HG02610 (cell line): ENCODE results near the gene IGF2BP2.
A peak's percentile ranks its signal among the peaks of the same experiment; 100 is the strongest.
"Not testable (repeated sequence)": the region's sequence is repeated elsewhere in the genome, so short reads cannot be mapped to it uniquely, and the experiment has no call there.

Source experiments
- ATAC-seq: cut with Tn5 transposase; IDR thresholded peaks from one replicate; pipeline ENCODE4 v1.9.1; 2021; ENCODE audit warnings: mild to moderate bottlenecking, moderate library complexity; ENCODE audit not compliant: unreplicated experiment

IGF2BP2 gene

DNA sequence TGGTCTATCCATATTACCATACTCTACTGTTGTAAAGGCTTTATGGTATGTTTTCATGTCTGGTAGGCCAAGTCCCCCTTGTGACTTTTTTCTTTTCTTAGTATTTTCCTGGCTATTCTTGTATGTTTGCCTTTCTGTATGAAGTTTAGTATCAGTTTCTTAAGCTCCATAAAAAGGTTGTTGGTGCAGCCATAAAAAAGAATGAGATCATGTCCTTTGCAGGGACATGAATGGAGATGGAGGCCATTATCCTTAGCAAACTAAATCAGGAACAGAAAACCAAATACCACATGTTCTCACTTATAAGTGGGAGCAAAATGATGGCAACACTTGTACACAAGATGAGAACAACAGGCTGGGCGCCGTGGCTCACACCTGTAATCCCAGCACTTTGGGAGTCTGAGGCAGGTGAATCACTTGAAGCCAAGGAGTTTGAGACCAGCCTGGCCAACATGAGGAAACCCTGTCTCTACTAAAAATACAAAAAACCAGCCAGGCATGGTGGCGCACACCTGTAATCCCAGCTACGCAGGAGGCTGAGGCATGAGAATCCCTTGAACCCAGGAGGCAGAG is 13.7 kb upstream of the IGF2BP2 start:
- ATAC-seq = not testable (repeated sequence)

- ATAC-seq = no peak
Measured at GRCh38 chr3:185837414-185837813, 12.6 kb upstream of the IGF2BP2 start.

DNA sequence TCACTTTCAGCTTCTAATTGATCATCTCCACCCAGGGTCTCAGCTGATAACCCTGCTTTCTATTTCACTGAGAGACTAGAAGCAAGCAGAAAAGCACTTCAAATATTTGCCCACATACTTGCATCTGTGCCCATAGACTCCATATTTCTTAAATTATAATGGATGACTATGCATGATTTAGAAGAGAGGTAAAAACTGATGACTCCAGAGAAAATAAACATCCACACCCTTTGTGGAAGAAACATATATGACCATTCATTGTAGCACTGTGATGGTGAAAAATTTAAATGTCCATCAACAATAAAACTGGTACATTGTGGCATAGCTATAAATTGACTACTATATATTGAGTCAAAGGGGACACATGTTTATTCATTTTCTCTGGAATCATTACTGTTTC is 7.1 kb upstream of the IGF2BP2 start:
- ATAC-seq = no peak

- ATAC-seq = no peak
Measured at GRCh38 chr3:185831195-185831594, 6.4 kb upstream of the IGF2BP2 start.

GRCh38 chr3:185830018-185830797 is 5.4 kb upstream of the IGF2BP2 start:
- no peak for ATAC-seq

DNA sequence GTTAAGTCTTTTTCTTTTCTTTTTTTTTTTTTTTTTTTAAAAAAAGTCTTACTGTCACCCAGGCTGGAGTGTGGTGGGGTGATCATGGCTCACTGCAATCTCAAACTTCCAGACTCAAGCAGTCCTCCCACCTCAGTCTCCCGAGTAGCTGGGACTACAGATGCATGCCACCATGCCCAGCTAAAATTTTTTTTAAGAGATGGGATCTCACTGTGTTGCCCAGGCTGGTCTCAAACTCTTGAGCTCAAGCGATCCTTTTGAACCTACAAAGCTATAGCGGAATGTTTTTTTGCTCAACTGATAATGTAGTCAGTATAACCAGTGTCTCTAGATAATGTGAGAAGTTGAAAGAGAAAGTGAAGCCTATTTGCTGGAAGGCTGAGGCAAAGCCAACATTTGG is 3.9 kb upstream of the IGF2BP2 start:
- no peak for ATAC-seq

- ATAC-seq = no peak
Measured at GRCh38 chr3:185827595-185828344, 2.9 kb upstream of the IGF2BP2 start.

DNA sequence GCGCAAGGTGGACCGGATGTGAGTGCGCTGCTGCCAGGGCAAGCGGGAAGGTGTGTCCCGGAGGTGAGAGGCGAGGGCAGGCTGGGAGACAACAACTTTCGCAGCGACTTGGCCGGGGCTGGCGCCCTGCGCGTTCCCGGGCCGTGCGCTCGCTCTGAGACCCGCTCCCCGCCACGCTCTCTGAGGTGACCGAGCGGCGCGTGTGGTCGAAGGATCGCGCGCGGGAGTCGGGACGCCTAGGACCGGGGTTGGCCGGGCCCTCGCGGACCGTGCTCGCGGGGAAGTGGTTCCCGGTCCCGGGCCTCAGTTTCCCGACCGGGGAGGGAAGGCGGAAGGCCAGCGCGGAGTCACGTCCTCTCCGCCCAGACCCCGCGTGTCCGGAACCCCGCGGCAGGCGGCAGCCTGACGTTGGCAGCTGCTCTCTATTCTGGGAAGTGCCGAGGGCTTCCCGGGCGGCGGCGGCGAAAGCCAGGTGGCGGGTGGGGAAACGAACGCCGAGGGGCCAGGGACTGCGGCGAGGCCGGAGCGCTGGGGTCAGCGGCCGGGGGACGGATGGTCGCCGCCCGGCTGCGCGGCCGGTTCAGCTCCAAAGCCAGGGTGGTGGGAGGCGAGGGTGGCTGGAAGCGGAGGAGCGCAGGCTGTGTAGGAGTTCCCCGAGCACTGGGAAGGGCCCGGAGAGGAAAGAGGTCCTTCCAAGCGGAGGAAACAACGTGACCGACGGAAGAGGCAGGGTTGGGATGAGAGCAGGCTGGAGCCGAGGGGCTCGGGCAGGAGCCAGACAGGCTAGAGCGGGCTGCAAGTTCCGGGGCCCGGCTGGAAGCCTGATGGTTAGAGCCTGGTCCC is 1.0 kb upstream of the IGF2BP2 start:
- ATAC-seq = peak; percentile 37

- peak; percentile 9 for ATAC-seq
Measured at GRCh38 chr3:185824051-185825005, 514 bp downstream of the IGF2BP2 start.

DNA sequence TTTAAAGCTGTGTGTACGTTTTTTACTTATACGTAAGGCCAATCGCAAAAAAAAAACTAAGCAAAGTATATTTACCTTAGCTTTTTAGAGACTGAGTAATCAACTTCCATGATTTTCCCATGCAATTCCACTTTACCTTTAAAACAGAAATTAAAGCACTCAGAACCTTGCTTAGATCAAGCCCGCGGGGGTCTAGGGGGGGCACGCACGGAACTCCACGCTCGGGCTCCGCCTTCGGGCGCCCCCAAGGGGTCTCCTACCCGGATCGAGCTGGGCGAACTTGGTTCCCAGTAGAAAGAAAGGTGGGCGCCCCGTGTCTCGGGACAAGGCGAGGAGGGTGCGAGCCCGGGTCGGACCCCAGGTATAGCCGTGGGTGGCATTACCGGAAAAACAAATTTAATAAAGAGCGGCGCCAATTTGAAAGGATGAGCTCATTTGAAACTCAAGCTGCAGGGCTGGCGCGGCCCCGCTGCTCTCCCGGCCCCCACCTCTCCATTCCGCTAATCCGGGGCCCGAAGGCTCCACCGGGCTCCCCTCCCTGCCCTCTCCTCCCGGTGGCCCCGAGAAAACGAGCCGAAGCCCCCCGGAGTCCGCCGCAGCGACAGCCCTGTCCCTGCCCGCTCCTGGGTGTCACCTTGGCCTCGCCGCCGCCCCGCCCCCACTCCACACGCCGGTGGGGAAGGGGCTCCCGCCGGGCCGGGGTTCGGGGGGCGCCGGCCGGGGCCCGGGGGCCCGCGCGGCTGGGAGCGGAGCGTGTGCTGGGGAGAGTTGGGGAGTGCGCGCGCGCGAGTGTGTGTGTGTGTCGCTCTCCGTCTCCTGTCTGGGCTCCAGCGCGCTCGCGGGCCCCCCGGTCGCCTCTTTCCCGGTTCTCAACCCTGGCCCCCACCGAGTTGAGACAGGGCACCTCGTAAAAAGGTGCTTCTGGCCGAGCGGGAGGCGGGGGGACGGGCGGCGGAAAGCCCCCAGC is 1.5 kb downstream of the IGF2BP2 start:
- ATAC-seq = no peak

GRCh38 chr3:185822221-185823000 is 2.4 kb downstream of the IGF2BP2 start:
- ATAC-seq = no peak

DNA sequence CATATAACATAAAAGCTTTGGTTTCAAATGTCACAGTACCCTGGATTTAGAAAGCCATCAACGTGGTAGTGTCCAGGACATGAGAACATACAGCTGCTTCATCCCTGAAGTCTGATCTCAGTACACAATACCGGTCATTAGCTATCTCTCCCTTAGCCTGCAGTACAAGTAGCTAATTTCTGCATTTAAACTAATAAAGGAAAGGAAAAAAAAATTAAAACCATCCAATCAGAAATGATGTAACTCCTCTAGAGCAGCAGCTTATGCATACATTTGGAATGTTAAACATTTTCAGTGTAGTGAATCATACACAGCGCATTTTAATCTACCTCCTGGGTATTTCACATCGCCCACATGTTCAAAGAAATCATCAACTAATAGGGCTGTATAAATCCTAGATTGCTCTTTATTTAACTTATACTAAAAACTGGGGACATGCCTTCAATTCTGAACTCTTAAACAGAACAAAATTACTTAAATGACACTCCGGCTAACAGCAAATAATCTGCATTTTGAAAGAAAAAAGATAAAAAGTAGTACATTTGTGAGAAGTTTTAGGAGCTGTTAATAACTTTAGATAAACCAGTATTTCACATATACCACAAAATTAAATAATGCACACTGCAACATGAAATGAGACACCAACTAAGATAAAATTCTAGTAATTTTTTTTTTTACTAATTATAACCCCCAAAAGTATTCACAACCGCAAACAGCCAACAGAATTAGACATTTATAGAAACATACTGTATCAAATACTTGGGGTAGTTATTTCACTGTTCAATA is 3.7 kb downstream of the IGF2BP2 start:
- ATAC-seq = no peak

- no peak for ATAC-seq
Measured at GRCh38 chr3:185818267-185818875, 6.5 kb downstream of the IGF2BP2 start.

GRCh38 chr3:185815391-185816282 is 9.2 kb downstream of the IGF2BP2 start:
- no peak for ATAC-seq

- ATAC-seq = no peak
Measured at GRCh38 chr3:185813691-185814215, 11.1 kb downstream of the IGF2BP2 start.

DNA sequence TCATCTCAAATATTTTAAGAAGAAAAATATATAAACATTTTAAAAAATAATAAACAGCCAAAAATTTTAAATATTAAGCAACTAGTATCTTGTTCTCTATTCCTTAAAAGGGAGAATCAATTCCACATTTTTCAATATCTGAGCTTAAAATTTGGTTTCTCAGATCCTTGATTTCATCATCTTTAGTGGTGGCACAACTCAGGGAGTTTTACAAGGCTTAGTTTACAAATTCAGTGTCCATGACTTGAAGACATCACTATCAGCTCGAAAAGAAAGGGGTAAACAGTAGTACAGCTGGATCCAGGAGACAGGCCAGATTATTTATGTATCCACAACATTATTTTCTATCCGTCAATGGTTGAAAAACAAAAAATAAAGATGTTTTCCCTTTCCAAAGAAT is 11.6 kb downstream of the IGF2BP2 start:
- ATAC-seq = no peak
